ENCODE data around the gene BPIFB1. TPM values are rescaled to one million over a fixed set of nuclear protein-coding genes. Genes with fewer than 3 reads are reported as not detected.

Gene BPIFB1
- total and polyA plus RNA-seq, 2 of the 13 experiments (the other 11 are each of a cell fraction or from before 2014, with no cell fraction given), result 0.82 to 4.4 TPM

- TF ChIP-seq ZNF484 (CRISPR knock-in tag; IDR thresholded peaks at IDR 0.05; ENCODE audit: borderline replicate concordance, low read depth) (no peak), SP1 (IDR thresholded peaks at IDR 0.05) (no peak), SP1 (CRISPR knock-in tag; IDR thresholded peaks at IDR 0.05) (0 out of 2 replicates have a peak, but pooled peaks have one; percentile 27), ETV6 (CRISPR knock-in tag; conservative IDR thresholded peaks at IDR 0.05) (no peak), MYC (CRISPR knock-in tag; IDR thresholded peaks at IDR 0.05; ENCODE audit: borderline replicate concordance) (no peak), CREB3 (CRISPR knock-in tag; IDR thresholded peaks at IDR 0.05) (no peak), ZNF660 (CRISPR knock-in tag; IDR thresholded peaks at IDR 0.05; ENCODE audit: borderline replicate concordance, low read depth) (no peak), ZNF296 (CRISPR knock-in tag; conservative IDR thresholded peaks at IDR 0.05) (no peak), ZNF446 (CRISPR knock-in tag; IDR thresholded peaks at IDR 0.05) (no peak), ZNF12 (CRISPR knock-in tag; IDR thresholded peaks at IDR 0.05) (no peak), MIXL1 (CRISPR knock-in tag; IDR thresholded peaks at IDR 0.05) (peak; percentile 62; the same call in 1 of the 2 replicates), ZNF414 (CRISPR knock-in tag; IDR thresholded peaks at IDR 0.05) (no peak), CCAR2 (optimal IDR thresholded peaks at IDR 0.05; ENCODE audit: low read depth, low read length) (no peak), ZNF496 (CRISPR knock-in tag; IDR thresholded peaks at IDR 0.05; ENCODE audit: insufficient replicate concordance) (no peak), SAP130 (CRISPR knock-in tag; IDR thresholded peaks at IDR 0.05; ENCODE audit: low read depth) (0 out of 2 replicates have a peak, but pooled peaks have one; percentile 48), POLR2AphosphoS5 (IDR thresholded peaks at IDR 0.05; ENCODE audit: low read depth, low read length) (no peak), EZH2 (conservative IDR thresholded peaks at IDR 0.05; ENCODE audit: low read depth, low read length) (no peak), ZNF180 (CRISPR knock-in tag; IDR thresholded peaks at IDR 0.05; ENCODE audit: borderline replicate concordance, low read depth) (no peak), ZNF83 (CRISPR knock-in tag; IDR thresholded peaks at IDR 0.05; ENCODE audit: borderline replicate concordance) (no peak), SIN3B (IDR thresholded peaks at IDR 0.05; ENCODE audit: low read length) (no peak), ZNF75D (CRISPR knock-in tag; IDR thresholded peaks at IDR 0.05; ENCODE audit: borderline replicate concordance) (no peak), NCOA2 (CRISPR knock-in tag; IDR thresholded peaks at IDR 0.05) (no peak), SOX5 (CRISPR knock-in tag; IDR thresholded peaks at IDR 0.05; ENCODE audit: borderline replicate concordance) (peak; percentile 39; the same call in 1 of the 2 replicates), ZNF777 (CRISPR knock-in tag; IDR thresholded peaks at IDR 0.05) (no peak), ARID5B (CRISPR knock-in tag; IDR thresholded peaks at IDR 0.05) (peak; percentile 64), KDM6A (CRISPR knock-in tag; IDR thresholded peaks at IDR 0.05; ENCODE audit: low read depth) (no peak), SPEN (CRISPR knock-in tag; IDR thresholded peaks at IDR 0.05; ENCODE audit: low read depth) (peak; percentile 49; the same call in 1 of the 2 replicates), PLSCR1 (CRISPR knock-in tag; IDR thresholded peaks at IDR 0.05; ENCODE audit: borderline replicate concordance) (no peak)
These were observed 20.4 kb upstream of the BPIFB1 start (continued) for GRCh38 chr20:33262658-33263065.

All from HepG2 (cell line).